HG03520 (cell line): Measurements from ENCODE around the gene UCN3.
"Not testable (repeated sequence)": the region's sequence is repeated elsewhere in the genome, so short reads cannot be mapped to it uniquely, and the experiment has no call there.

Experiments used
- ATAC-seq: cut with Tn5 transposase; IDR thresholded peaks from one replicate; pipeline ENCODE4 v1.9.1; 2021; ENCODE audit warnings: mild to moderate bottlenecking, moderate library complexity; ENCODE audit not compliant: unreplicated experiment

UCN3 gene

DNA sequence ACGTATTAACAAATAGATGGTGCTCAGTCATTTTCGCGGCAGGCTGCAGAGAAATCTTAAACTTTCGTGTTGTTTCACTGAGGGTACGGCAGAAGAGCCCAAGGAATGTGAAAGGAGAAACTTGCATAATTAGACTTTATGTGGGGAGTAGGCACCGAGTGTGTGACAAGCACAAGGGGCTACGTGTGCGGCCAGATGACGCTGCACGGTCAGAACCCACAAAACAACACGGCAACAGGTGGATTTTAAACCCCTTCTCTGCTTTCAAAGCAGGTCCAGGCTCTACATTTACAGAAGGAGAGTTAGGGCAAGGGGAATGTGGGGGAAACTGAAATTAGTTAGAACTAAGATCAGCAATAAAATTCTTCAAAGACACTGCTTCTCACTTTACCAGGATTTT lies 392 bp upstream of the UCN3 start:
- ATAC-seq, result no peak

DNA sequence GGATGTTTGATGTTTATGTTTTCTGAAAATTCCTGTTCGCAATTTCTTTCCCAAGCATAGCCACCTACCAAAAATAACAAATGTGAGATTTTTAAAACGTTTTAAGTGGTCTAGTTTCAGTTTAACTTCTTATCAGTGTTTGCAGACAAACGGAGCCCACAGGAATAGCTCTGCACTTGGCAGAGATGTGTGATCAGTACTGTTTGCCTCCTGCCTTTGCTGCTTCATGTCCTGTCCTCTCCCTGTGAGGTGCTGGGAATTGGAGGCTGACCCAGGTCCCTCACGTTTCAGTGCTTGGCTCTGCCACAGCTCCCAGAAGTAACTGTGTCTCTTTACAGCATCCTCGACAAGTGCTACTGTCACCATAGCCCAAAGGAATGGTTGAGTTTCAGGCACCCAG lies 1.2 kb downstream of the UCN3 start:
- no peak for ATAC-seq

- no peak for ATAC-seq
Measured at GRCh38 chr10:5369362-5370158, 4.8 kb downstream of the UCN3 start.

GRCh38 chr10:5370493-5371352 lies 6.0 kb downstream of the UCN3 start:
- no peak for ATAC-seq

- no peak for ATAC-seq
Measured at GRCh38 chr10:5373307-5373706, 8.5 kb downstream of the UCN3 start.

DNA sequence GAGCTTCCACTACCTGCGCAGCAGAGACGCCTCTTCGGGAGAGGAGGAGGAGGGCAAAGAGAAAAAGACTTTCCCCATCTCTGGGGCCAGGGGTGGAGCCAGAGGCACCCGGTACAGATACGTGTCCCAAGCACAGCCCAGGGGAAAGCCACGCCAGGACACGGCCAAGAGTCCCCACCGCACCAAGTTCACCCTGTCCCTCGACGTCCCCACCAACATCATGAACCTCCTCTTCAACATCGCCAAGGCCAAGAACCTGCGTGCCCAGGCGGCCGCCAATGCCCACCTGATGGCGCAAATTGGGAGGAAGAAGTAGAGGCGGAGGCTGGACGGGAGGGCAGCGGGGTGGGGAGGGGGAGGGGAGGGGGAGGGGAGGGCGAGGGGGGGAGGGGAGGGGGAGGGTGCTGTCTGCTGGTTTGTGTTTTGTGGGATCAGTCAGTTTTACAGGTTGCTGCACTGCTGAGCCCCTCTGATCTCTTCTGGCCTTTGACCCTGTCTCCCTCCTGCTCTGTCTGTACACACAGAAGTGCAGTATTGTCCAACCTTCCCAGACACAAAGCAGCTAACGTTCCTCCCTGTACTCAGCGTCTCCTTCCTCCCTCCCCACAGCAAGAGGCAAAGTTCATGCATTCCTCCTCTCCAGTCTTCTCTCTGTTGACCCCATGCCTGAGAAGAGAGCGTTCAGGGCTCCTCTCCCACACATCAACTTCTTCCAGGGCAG lies 9.3 kb downstream of the UCN3 start:
- no peak for ATAC-seq

GRCh38 chr10:5376450-5376849 lies 11.7 kb downstream of the UCN3 start:
- no peak for ATAC-seq

GRCh38 chr10:5379202-5379601 lies 14.4 kb downstream of the UCN3 start:
- not testable (repeated sequence) for ATAC-seq

- not testable (repeated sequence) for ATAC-seq
Measured at GRCh38 chr10:5380395-5380794, 15.6 kb downstream of the UCN3 start.

- no peak for ATAC-seq
Measured at GRCh38 chr10:5381187-5381586, 16.4 kb downstream of the UCN3 start.

GRCh38 chr10:5385224-5385623 lies 20.5 kb downstream of the UCN3 start:
- no peak for ATAC-seq

DNA sequence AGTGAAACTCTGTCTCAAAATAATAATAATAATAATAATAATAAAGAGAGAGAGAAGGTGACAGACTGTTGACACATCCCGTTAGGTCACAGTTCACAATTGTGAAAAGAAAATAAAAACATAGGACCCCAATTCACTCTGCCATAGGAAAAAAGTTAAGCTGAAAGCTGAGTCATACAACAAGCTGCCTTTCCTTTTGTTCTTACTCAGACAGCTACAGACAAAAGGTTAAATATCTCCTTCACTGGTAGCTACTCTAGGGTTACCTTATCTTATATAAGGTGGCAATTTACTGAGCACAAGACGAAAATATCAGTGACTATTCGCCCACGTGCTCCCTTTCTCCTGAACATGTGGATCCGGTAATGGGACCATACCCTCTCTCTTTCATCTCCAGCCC lies 22.4 kb downstream of the UCN3 start:
- no peak for ATAC-seq

DNA sequence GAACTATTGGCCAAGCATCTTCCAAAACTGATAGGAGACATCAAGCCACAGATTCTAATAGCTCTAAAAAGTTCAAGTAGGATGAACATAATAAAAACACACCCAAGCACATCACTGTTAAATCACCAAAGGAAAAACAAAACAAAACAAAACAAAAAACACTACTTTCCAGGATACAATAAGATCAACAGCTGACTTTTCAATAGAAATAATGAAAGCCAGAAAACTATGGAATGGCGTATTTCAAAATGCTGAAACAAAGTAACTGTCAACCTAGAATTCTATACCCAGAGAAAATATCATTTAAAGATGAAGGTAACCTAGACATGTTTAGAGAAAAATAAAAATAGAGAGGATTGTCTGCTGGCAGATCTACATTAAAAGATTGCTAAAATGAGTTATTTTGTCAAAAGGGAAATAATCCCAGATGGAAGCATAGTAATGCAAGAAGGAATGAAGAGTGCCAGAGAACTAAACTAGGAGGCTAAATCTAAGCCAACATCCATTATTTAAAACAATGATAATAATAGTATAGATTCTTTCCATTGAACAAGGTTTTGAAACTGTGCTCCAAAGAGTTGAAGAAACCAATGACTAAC lies 25.9 kb downstream of the UCN3 start:
- no peak for ATAC-seq

DNA sequence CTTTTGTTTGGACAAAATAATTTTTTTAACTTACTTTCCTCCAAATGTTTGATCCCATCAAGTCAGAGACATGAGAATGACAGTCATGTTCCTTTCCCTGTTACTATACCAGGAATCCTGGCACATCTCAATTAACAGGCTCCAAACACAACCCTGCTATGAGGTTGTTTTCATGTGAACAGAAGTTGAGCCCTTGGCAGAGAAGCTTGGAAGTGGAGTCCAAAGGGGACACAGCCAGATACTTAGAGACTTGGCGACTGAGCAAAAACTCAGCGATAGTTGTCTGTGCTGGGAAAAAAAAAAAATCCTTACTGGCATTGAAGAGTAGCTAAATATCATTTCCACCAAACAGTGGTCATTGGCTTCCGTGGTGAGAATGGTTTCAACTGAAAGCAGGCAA lies 27.0 kb downstream of the UCN3 start:
- ATAC-seq, result no peak

DNA sequence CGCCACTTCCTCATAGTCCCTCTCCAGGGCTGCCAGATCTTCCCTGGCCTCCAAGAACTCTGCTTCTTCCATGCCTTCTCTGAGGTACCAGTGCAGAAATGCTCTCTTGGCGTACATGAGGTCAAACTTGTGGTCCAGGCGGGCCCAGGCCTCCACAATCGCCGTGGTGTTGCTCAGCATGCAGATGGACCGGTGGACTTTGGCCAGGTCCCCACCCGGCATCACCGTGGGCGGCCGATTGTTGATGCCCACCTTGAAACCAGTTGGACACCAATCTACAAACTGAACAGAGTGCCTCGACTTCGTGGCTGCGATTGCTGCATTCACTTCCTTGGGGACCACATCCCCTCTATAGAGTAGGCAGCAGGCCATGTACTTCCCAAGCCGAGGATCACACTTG lies 28.8 kb downstream of the UCN3 start:
- no peak for ATAC-seq

DNA sequence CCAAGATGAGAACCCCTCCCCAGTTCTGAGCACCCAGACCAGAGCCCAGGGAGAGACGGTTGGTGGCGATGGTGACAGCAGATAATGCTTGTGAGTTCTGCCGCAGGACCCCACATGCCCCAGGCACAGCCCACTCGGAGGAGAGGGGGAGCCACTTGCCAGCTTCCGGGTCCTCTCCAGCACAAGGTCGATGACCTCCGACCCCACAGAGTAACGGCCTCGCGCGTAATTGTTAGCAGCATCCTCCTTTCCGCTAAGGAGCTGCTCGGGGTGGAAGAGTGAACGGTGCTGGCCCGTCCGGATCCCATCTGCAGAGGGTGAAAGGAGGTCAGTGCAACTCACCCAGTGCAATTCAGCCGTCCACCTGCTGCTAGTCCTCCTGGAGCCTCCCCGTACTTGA lies 30.4 kb downstream of the UCN3 start:
- ATAC-seq, result no peak

- no peak for ATAC-seq
Measured at GRCh38 chr10:5396556-5397300, 32.0 kb downstream of the UCN3 start.

GRCh38 chr10:5399332-5399731 lies 34.6 kb downstream of the UCN3 start:
- no peak for ATAC-seq

GRCh38 chr10:5400468-5401240 lies 35.9 kb downstream of the UCN3 start:
- ATAC-seq, result no peak

DNA sequence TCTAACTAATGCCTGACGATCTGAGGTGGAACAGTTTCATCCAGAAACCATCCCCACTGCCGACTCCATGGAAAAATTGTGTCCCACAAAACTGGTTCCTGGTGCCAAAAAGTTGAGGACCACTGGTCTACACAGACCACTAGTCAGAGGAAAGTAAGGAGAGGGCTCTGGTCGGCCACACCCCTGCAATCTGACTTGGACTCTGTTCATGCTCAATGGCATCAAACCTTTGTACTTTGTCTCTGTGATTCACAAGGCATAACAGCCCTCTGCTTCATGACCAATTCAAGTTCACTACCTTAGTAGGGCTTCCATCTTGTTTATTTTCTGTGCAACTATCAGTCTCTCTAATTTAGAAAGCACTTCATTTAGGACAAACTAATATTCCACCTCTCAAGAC lies 38.0 kb downstream of the UCN3 start:
- no peak for ATAC-seq
